LoVo (cell line): Measurements from ENCODE around the gene INTS11.
A peak's percentile ranks its signal among the peaks of the same experiment; 100 is the strongest.

ENCODE experiments used
- DNase-seq: peaks from one replicate; pipeline ENCODE4 v3.0.0-alpha.2; 2016; ENCODE audit warnings: low spot score

Gene INTS11

DNA sequence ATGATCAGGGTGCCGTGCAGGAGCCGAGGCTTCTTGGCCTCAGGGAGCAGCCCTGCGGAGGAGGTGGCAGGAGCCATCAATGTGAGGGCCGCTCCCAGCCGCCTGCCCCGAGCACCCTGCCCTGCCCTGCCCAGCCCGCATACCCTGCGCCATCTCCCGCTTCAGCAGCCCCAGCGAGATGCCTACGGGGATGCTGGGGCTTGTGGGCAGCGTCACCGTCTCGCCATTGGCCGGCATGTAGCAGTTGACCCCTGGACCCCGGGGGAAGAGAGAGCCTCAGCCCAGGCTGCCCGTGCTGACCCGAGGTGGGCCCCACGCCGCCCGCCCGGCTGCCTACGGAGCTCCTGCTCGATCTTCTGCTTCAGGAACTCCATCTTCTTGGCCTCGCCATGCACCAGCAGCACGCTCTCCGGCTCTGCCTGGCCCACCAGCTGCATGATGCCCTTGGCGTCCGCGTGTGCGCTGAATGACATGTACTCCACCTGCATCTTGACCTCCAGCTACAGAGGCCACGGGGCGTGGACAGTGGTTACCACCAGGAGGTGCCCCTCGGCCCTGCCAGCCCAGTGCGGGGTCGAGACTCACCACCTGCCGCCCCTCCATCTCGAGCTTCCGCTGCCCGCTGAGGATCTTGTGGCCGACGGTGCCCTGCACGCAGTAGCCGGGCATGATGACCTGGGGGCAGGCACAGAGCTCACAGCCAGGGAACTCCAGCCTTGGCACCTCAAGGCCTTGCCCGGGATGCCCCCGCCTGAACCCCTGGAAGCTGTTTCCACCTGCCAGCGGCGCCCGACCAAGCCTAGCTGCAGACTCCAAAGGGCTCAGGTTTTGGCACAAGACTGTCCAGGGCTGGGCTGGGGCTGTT is 11.8 kb downstream of the INTS11 start:
- no peak for DNase-seq

DNA sequence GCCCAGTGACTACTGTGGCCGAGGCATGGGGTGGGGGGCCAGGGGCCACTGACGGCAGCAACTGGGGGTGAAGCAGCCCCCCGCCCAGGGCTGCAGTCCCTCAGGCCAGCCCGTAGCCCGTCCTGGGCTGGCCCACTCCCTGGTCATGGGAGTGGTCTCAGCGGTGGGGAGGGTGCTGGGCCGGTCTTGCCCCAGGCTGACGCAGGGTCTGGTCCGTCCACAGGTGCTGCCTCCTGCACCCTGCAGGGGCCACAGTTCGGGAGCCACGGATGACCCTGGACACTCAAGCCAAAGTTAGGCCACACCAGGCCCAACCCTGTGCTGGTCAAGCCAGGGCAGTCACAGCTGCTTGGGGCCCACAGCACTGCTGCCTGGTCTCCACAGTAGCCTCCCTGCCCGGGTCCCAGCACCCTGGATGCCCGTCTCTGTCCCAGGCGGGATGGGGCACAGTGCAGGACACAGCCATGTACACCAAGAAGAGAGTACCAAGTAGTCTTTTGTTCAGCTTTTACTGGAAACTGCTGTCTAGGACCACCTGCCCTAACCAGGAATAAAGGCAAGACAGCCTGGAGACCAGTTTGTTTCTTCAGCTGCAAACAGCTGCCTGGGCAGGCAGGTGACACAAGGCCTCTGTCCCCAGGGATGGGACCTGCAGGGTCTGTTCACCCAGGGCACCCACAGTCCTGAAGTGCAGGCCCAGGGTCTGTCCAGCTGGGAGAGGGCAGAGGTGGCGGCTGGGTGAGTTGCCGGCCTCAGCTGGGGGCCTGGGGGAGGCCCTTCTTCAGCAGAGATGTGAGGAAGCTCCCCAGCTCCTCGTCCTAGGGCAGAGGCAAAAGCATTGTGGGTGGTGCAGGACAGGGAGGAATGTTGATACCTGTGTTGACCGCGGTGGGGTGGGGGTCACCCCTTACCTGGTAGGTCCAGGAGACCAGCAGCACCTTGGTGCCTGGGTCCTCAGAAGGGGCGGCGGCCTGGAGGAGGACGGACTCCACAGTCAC is 13.1 kb downstream of the INTS11 start:
- no peak for DNase-seq

DNA sequence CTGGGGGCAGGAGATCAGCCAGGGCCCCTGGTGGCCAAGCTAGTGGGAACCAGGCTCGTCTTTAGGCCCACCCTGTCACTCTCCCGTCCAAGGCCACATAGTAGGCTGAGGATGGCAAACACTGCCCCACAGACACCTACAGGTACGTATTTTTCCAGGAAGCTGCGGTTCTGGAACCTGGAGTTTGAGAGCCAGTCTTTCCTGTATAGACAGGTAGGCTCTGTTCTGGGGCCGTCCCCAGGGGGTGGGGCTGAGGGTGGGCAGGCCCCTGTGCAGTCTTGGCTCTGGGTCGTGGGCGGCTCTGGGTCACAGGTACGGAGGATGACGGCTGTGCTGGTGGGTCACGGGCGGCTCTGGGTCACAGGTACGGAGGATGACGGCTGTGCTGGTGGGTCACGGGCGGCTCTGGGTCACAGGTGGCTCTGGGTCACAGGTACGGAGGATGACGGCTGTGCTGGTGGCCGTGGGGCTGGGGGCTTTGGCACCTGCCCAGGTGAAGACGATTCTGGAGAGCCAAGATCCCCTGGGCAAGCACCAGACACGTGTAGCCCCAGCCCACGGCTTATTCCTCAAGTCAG is 13.9 kb downstream of the INTS11 start:
- no peak for DNase-seq

DNA sequence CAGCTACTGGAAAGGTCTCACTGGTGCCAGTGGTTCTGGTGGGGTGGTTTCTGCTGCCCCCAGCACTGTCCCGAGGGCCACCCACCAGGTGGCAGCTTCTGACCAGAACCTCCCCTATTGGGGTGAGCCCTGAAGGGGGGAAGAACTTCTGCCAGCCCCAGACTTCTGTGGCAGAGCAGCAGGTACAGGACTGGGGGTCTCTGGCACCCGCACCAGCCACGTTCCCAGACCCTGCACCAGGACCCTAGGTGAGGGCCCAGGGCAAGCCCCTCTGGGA is 14.4 kb downstream of the INTS11 start:
- DNase-seq, result no peak

DNA sequence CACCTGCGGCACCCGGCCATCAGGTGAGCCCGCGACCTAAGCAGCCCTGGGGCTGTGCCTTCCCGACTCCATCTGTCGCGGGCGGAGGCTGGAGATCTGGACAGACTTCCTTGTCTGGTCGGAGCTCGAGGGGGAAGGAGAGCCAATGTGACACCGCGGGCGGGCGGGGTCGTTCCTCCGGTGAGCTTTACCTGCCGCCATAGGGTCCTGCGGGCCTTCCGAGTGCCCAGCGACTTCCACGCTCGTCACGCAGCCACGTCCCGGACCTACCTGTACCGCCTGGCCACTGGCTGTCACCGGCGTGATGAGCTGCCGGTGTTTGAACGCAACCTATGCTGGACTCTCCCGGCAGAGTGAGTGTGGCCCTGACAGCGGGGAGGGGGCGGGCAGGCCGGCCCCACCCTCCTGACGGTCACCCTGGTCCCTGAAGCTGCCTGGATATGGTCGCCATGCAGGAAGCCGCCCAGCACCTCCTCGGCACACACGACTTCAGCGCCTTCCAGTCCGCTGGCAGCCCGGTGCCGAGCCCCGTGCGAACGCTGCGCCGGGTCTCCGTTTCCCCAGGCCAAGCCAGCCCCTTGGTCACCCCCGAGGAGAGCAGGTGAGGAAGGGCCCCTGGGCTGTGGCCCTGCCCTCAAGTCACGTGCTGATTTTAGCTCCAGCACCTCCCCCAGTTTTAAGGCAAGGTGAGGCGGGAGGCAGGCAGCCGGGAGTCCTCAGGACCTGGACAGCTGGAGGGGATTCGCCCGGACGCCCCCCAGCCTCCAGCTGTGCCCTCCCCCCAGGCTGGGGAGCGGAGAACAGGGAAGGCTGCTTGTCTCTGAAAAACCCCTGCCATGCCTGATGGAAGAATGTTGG is 15.0 kb downstream of the INTS11 start:
- DNase-seq, result no peak

DNA sequence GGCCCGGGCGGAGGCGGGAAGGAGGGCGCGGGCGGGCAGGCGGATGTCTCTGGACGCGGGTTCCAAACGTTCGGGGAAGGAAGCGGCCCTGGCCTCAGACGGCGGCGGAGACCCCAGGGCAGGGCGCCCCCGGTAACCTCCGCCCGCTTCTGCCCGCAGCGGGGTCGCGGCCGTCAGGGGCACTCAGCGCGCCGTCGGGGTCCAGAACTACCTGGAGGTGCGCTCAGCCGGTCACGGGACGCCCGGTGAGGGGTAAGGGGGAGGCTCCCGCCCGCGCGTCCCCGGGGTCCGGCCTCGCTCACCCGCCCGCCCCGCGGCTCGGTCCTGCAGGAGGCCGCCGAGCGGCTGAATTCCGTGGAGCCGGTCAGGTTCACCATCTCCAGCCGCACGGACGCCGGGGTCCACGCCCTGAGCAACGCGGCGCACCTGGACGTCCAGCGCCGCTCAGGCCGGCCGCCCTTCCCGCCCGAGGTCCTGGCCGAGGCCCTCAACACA is 15.7 kb downstream of the INTS11 start:
- no peak for DNase-seq

DNA sequence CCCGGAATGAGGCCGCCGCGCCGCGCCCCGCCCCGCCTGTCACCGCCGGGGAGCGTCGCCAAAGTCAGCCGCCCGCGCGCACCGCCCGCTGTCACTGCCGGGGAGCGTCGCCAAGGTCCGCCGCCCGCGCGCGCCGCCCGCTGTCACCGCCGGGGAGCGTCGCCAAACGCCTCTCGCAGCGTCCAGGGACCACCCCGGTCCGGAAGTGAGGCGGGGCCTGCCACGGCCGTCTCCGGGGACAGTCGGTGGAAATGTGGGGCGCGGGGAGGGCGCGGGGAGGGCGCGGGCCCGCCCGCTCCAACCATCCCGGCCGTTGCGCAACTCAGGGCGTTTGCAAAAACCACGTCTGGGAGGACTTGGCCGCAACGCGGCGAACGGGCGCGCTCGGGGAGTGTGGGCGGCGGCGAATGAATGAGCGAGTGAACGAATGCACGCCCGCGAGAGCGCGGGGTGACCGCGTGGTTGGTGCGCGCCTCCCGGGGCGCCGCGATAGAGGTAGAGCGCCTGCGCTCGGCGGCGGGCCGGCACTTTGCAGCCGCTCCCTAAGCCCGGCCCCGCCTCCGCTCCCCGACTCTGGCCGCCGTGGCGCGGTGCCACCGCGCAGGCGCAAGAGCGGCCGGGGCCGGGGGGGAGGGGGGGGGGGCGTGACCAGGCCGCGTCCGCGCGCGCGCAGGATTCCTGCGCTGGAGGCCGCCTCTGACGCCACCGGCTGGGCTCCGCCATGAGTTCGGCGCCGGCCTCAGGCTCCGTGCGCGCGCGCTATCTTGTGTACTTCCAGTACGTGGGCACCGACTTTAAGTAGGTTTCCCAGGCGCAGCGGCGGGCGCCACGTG is 16.3 kb downstream of the INTS11 start, which contains the start of the genes ACAP3 and PUSL1:
Gene ACAP3 (minus strand): TSS at position 8 of the 833 bp plus-strand sequence. CDS start 115 bp downstream, outside the sequence.
Gene PUSL1 (plus strand): TSS at position 675 of the 833 bp plus-strand sequence. CDS start 47 bp downstream, at position 722.
- DNase-seq, result peak; percentile 92

DNA sequence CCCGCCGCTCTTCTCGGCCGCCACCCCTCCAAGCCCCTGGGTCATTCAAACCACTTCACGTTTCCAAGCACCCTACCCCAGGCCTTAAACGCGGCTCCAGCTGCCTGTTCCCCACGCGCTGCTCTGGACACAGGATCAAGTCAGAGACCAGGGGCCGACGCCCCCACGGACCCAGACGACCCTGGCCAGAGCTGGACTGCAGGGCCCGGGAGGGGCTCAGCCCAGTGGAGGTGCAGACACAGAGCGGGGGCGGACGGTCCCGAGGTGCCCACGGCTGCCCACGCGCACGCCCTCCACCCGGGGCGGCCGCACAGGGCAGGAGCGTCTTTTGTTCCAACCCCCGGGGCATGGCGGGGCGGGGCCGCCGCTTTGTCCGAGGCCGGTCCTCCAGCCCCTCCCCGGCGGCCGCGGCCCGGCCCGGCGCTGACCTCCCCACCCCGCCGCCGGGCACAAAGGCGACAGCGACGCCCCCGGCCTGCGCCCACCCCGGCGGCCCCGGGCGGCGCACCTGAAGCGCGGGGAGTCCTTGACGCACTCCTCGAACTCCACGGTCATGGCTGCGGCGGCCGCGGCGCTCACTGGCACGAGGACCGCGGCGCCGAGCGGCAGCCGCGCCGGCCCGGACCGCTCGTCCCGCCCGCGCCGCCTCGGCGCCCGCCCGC is 17.1 kb downstream of the INTS11 start:
- no peak for DNase-seq

DNA sequence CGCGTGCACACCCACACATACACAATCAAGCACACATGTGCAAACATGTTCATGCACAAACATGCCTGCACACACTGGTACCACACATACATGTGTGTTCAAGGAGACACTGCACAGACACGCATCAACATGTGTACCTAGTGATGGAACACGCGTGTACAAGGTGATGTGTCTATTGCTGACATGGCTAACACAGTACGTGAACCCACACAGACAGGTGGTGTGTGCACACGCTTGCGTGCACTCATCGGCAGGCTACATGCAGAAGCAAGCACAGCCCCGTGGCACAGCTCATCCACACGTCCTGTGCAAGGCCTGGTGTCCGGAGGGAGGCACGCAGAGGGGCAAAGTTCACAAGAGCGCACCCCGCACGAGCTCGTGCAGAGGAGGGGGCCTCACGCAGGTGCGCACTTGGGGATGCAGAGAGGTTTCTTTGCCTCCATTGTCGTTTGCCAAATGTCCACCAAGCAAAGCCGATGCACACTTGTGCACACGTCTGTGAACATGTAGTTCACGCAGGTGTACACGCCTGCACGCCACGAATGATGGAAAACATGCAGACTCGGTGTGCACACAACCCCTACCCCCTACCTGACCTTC is 17.7 kb downstream of the INTS11 start:
- no peak for DNase-seq

DNA sequence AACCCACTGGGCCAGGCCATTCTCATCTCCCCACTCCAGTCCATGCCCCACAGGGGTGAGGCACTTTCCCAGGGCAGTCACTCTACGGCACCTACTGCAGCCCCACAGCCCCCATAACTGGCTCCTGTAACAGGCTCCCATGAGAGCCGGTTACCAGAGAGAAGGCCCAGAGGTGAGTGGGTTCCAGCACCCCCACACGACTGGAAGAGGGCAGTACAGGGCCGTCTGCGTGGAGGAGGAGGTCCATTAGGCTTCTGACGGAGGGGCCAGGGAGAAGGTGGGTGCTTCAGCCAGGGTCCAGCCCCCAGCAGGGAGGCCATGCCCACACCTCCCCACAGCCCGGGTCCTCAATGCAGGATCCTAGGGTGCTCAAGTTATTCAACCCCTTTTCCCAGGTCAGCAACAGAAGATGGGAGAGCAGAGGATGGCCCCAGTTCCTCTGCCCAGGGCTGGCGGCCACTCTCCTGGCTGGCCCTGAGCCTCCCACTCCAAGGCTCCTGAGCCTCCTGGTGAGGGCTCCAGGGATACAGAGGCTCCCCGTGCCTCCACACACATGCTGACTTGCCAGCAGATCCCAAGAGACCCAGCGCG is 18.3 kb downstream of the INTS11 start:
- no peak for DNase-seq

DNA sequence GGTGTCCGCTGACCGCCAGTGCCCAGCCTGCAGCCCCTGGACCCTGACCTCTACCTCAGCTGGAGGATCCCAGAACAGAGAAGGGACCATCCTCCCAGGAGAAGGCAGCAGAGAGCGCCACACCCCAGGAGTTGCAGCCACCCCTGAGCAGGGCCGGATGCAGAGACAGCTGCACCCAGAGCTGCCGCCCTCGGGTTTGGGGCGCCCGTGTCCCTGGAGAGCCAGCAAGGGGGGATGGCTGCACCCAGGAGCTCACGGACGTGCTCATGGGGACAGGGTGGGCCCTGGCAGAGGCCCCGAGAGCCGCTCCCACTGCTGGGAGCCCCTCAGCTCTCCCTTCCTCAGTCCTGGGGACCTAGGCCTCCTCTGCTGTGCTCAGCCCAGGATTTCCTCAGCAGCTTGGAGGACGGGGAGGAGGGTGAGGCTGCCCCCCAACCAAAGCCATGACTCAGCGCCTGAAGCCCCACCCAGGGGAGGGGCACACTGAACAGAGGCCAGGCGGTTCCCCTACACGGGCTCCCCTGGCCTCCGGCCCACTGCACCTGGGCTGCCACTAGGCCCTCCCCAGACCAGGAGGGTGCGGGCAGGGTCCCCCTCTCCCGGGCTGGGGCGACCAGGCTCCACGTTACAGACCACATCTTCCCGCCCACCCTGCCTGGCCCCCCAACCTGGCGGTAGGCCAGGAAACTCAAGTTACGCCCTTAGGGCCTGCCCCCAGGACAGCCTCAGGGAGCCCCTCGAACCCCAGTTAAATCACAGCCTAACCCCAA is 19.0 kb downstream of the INTS11 start:
- no peak for DNase-seq

DNA sequence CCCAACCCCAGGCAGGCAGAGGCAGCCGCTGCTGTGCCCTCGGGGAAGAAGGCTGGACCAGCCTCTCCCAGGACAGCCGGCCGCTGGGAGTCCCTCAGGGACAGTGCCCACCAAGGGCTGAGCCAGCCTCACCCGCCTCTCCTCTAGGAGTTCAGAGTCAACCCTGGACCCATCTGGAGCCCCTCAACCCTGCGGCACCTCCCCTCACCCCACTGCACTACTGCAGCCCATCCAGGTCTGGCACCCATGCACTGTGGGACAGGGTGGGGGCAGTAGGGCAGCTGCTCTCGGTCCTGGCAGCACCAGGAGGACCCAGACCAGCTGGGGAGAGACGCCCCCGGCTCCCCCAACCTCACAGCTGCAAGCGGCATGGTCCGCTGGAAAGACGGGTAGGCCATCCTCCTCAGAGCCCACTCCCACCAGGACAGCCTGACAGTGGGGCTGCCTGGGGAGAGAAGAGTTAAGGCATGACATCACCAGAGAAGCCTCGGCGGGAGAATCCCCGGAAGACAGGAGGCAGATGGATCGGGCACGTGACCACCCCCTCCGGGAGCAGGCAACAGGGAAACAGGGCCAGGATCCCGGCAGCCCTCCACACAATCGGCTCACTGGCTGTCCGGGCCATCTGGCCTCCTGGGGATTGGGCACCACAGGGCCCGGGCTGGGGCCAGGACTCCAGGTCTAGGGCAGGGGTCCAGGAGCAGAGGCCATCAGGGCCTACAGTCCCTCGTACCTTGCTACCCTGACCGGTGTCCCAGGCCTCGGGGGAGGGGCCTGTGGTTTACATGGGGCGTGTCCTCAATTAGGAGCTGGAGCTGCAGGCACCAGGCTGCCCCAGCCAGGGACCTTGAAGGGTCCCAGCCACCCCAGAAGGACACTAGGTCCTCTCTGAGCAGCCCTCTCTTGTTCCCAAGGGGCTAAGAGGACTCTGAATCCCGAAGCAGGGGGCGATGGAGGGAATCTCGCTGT is 19.8 kb downstream of the INTS11 start:
- no peak for DNase-seq

DNA sequence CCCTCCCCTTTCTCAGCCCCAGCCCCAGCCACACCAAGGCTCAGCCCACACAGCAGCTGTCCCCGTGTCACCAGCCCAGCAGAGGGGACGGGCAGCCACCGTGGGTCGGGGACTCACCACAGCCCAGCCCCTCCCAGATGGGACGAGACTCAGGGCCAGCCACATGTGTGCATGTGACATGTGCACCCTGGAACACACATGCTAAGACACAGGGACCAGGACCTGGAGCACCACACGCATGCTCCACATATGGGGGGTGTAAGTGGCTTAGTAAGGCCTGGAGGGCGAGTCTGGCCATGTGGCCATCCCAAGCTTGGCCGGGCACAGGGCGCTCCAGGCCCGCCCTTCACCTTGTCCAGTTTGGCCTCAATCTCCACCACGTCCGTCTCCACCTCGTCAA is 20.7 kb downstream of the INTS11 start:
- no peak for DNase-seq

DNA sequence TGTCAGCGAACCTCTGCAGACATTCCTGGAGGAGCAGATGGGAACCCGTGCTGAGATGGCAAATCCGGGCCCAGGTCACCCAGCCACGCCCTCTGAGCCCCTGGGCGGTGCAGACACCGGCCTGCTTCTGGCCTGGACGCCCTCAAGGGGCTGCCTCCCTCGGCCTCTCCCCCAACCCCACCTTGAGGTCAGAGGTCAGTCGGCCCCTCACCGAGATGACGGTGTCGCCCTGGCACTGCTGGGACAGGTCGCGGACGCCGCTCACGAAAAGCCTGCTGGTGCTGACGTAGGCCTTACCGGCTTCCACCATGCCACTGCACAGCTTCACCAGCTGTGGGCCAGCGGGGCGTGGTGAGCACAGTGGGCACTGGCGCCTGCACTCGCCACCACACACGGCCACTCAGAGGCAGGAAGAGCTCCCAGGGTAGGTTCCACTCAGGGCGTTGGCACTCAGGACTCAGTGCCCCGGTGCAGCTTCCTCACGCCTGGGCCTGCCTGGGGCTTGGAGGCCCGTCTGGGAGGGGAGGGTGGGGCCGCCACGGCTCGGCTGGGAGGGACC is 21.4 kb downstream of the INTS11 start:
- DNase-seq, result no peak

DNA sequence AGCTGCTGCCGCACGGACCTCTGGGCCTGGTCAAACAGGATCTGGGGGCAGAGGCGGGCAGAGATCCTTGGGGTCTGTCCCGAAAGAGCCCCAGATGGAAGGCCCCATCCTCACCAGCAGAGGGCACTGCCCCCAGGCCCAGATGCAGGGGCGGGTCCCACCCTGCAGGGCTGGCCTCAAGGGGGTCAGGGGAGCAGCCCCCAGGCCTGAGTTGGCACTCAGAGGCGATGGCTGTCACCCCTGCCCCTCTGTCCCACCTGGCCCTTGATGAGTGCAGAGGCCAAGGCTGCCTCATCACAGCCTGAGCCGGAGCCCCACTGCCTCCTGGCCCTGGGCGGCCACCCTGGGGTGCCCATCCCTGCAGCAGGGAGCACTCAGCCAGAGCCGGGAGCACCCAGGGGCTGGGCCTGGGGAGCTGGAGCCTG is 22.4 kb downstream of the INTS11 start:
- DNase-seq, result no peak

DNA sequence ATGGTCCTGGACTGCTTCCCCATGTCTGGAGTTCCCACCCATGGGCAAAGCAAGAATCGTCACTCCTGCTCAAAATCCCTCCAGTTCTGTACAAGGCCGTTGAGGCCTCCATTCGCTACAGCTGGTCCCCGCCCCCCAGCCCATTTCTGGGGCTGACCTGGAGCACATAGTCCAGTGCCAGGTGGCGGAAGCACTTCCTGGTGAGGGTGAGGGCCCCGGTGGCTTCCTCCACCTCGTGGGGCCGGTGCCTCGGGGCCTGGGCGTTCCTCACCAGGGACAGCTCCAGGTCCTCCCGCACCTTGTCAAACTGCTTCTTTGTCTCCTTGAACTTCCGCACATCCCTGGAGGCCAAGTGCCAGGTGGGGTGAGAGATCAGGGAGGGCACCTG is 24.1 kb downstream of the INTS11 start:
- DNase-seq, result no peak
